ENCODE data around the gene CTSC. TPM values are rescaled to one million over a fixed set of nuclear protein-coding genes. Genes with fewer than 3 reads are reported as not detected.

CTSC gene
- total and polyA plus RNA-seq, 2 donors (not counting 1 experiment from before 2014, with no cell fraction given): 18.7 to 18.8 TPM

GRCh38 chr11:88281317-88281712 lies 56.2 kb downstream of the CTSC start:
- no peaks in the 10 kb centered on the region for H3K36me3 ChIP-seq (replicated peaks in 1 of 2; ENCODE audit: control extremely low read depth in 1 of 2, control insufficient read depth in 1 of 2, extremely low read depth in 1 of 2, insufficient read depth in 2 of 2, low read length in 1 of 2)
- H3K4me1 ChIP-seq (ENCODE audit: control insufficient read depth in 2 of 2, insufficient read depth in 2 of 2, low read length in 2 of 2): no peaks in the 10 kb centered on the region
- H3K79me2 ChIP-seq (ENCODE audit: control insufficient read depth, insufficient read depth, low read length): no peaks in the 10 kb centered on the region
- no peak overlapping the region for H3K27ac ChIP-seq (ENCODE audit: low read length in 2 of 2)
- no peak overlapping the region for H3K4me2 ChIP-seq (replicated peaks; ENCODE audit: low read depth, low read length, poor library complexity, severe bottlenecking)
- H3K9ac ChIP-seq (ENCODE audit: low read length): no peak overlapping the region
- ATAC-seq (ENCODE audit: low read depth): no peak
- Mint-ChIP-seq H3K9me3 (ENCODE audit: insufficient read depth) (peaks cover 2% of the 10 kb centered on the region), H3K4me3 (no peak overlapping the region), H3K4me1 (no peaks in the 10 kb centered on the region), H3K27ac (no peak overlapping the region), H3K27me3 (no peaks in the 10 kb centered on the region)
- ChIA-PET POLR2A (no interaction called here), CTCF (no interaction called here)
- TF ChIP-seq CTCF (IDR thresholded peaks at IDR 0.05): no peak
- TF ChIP-seq EZH2 (IDR thresholded peaks at IDR 0.05; ENCODE audit: borderline replicate concordance, insufficient read depth, low read depth, low read length, poor library complexity, severe bottlenecking): no peak
- intact Hi-C loops (cut with micrococcal nuclease): no loop called here
- no peak overlapping the region for H3K4me3 ChIP-seq (ENCODE audit: control extremely low read depth in 1 of 5, extremely low read depth in 1 of 5, insufficient read depth in 1 of 5, low read depth in 2 of 5, low read length in 4 of 5)
- no peaks in the 10 kb centered on the region for H3K9me3 ChIP-seq (ENCODE audit: control extremely low read depth in 1 of 3, control insufficient read depth in 2 of 3, insufficient read depth in 1 of 3, low read length in 2 of 3)
- no CpG with 5 or more reads among the region's 3 CpGs for WGBS (ENCODE audit: insufficient coverage)
- H2AFZ ChIP-seq (ENCODE audit: insufficient read depth, low read depth, low read length, poor library complexity, severe bottlenecking): no peak overlapping the region
- H3K27me3 ChIP-seq (replicated peaks in 1 of 4; ENCODE audit: control extremely low read depth in 1 of 4, control insufficient read depth in 3 of 4, insufficient read depth in 4 of 4, low read length in 3 of 4): no peaks in the 10 kb centered on the region
- DNase-seq: no peak
- no peaks in the 10 kb centered on the region for H4K20me1 ChIP-seq (ENCODE audit: control insufficient read depth, insufficient read depth, low read length, poor library complexity, severe bottlenecking)

- intact Hi-C loops (cut with micrococcal nuclease): no loop called here
- CTCF ChIA-PET: no interaction called here
- no peak for ATAC-seq (ENCODE audit: low read depth)
These were observed 56.7 kb downstream of the CTSC start for GRCh38 chr11:88280673-88281316.

More at GRCh38 chr11:88280673-88281316, 56.7 kb downstream of the CTSC start:
- Histone ChIP-seq H3K27me3 (replicated peaks in 1 of 4; ENCODE audit: control extremely low read depth in 1 of 4, control insufficient read depth in 3 of 4, insufficient read depth in 4 of 4, low read length in 3 of 4) (no peaks in the 10 kb centered on the region), H3K9me3 (ENCODE audit: control extremely low read depth in 1 of 3, control insufficient read depth in 2 of 3, insufficient read depth in 1 of 3, low read length in 2 of 3) (no peaks in the 10 kb centered on the region), H4K20me1 (ENCODE audit: control insufficient read depth, insufficient read depth, low read length, poor library complexity, severe bottlenecking) (no peaks in the 10 kb centered on the region), H3K4me1 (ENCODE audit: control insufficient read depth in 2 of 2, insufficient read depth in 2 of 2, low read length in 2 of 2) (no peaks in the 10 kb centered on the region), H3K4me2 (replicated peaks; ENCODE audit: low read depth, low read length, poor library complexity, severe bottlenecking) (no peak overlapping the region), H3K79me2 (ENCODE audit: control insufficient read depth, insufficient read depth, low read length) (no peaks in the 10 kb centered on the region), H3K27ac (ENCODE audit: low read length in 2 of 2) (no peak overlapping the region), H3K4me3 (ENCODE audit: control extremely low read depth in 1 of 5, extremely low read depth in 1 of 5, insufficient read depth in 1 of 5, low read depth in 2 of 5, low read length in 4 of 5) (no peak overlapping the region), H3K36me3 (replicated peaks in 1 of 2; ENCODE audit: control extremely low read depth in 1 of 2, control insufficient read depth in 1 of 2, extremely low read depth in 1 of 2, insufficient read depth in 2 of 2, low read length in 1 of 2) (no peaks in the 10 kb centered on the region), H2AFZ (ENCODE audit: insufficient read depth, low read depth, low read length, poor library complexity, severe bottlenecking) (no peak overlapping the region), H3K9ac (ENCODE audit: low read length) (no peak overlapping the region)
- Mint-ChIP-seq H3K4me1 (no peaks in the 10 kb centered on the region), H3K27me3 (no peaks in the 10 kb centered on the region), H3K4me3 (no peak overlapping the region), H3K9me3 (ENCODE audit: insufficient read depth) (peaks cover 2% of the 10 kb centered on the region), H3K27ac (no peak overlapping the region)
- 86% methylated on average over 1 of the region's 6 CpGs for WGBS (ENCODE audit: insufficient coverage)
- no peak for TF ChIP-seq EZH2 (IDR thresholded peaks at IDR 0.05; ENCODE audit: borderline replicate concordance, insufficient read depth, low read depth, low read length, poor library complexity, severe bottlenecking)
- TF ChIP-seq CTCF (IDR thresholded peaks at IDR 0.05): no peak
- POLR2A ChIA-PET: no interaction called here
- DNase-seq: no peak
